IMR-90 (cell line): ENCODE results near the gene AUNIP. TPM values are rescaled to one million over a fixed set of nuclear protein-coding genes. Genes with fewer than 3 reads are reported as not detected.
A peak's percentile ranks its signal among the peaks of the same experiment; 100 is the strongest.

Experiments used
- ATAC-seq: fragments of 200-7000 bp; cut with Tn5 transposase; 2 replicates; pipeline ENCODE4 v1.9.1; 2020; ENCODE audit warnings: low read depth, mild to moderate bottlenecking, moderate library complexity
- BruUV-seq: library from RNA; stranded (reverse); fragments of 400-500 nt; replicated peaks from 2 replicates; lab custom pipeline; 2021; lab: Mats Ljungman, UMichigan
- CTCF ChIA-PET: fragments of 300-600 bp; formaldehyde crosslinking; extraction: SDS; loops from one replicate; lab custom pipeline; 2021; ENCODE audit warnings: antibody characterized with exemption; lab: Yijun Ruan, JAX
- POLR2A ChIA-PET: fragments of 300-600 bp; sonication (Branson Sonifier 250); formaldehyde crosslinking; loops from one replicate; lab custom pipeline; 2022; ENCODE audit warnings: antibody characterized with exemption; ENCODE audit not compliant: unreplicated experiment; lab: Charles Lee
- DNase-seq: peaks from one replicate; pipeline ENCODE4 v3.0.0; 2013
- H2AFZ ChIP-seq: replicated peaks from 2 replicates; pipeline ENCODE3; 2013; ENCODE audit warnings: low read length, mild to moderate bottlenecking; ENCODE audit not compliant: poor library complexity
- H2AK5ac ChIP-seq: 2 replicates; pipeline ENCODE4 v1.6.1; 2013; ENCODE audit warnings: low read depth, low read length, inconsistent platforms
- H2AK9ac ChIP-seq: replicated peaks from 2 replicates; pipeline ENCODE3; 2013; ENCODE audit warnings: mild to moderate bottlenecking, low read depth, low read length, moderate library complexity; ENCODE audit not compliant: poor library complexity
- H2BK120ac ChIP-seq: 2 replicates; pipeline ENCODE4 v1.6.1; 2013; ENCODE audit warnings: low read depth, low read length, inconsistent platforms
- H2BK15ac ChIP-seq: 3 replicates; pipeline ENCODE4 v1.6.1; 2013; ENCODE audit warnings: low read depth, low read length, inconsistent platforms
- H2BK20ac ChIP-seq: 2 replicates; pipeline ENCODE4 v1.6.1; 2013; ENCODE audit warnings: low read depth, mild to moderate bottlenecking, inconsistent platforms, low read length, moderate library complexity
- H2BK5ac ChIP-seq: 2 replicates; pipeline ENCODE4 v1.6.1; 2013; ENCODE audit warnings: mild to moderate bottlenecking, low read depth, low read length, inconsistent platforms; ENCODE audit not compliant: poor library complexity, severe bottlenecking
- H3K14ac ChIP-seq: replicated peaks from 2 replicates; pipeline ENCODE4 v1.6.1; 2013; ENCODE audit warnings: low read depth, low read length, inconsistent platforms
- H3K18ac ChIP-seq: 2 replicates; pipeline ENCODE4 v1.6.1; 2013; ENCODE audit warnings: low read depth, low read length, control low read depth
- H3K23ac ChIP-seq: 2 replicates; pipeline ENCODE4 v1.6.1; 2013; ENCODE audit warnings: low read depth, low read length, inconsistent platforms
- H3K27ac ChIP-seq: 2 replicates; pipeline ENCODE4 v1.5.1; 2013; ENCODE audit warnings: mild to moderate bottlenecking, control low read depth, low read length; ENCODE audit not compliant: insufficient read depth
- H3K27me3 ChIP-seq: 2 replicates; pipeline ENCODE4 v1.6.1; 2013; ENCODE audit warnings: low read length; ENCODE audit not compliant: control insufficient read depth, insufficient read depth
- H3K36me3 ChIP-seq: 2 replicates; pipeline ENCODE4 v1.6.1; 2013; ENCODE audit warnings: low read length, mixed read lengths; ENCODE audit not compliant: control insufficient read depth, insufficient read depth
- H3K4ac ChIP-seq: 2 replicates; pipeline ENCODE4 v1.6.1; 2013; ENCODE audit warnings: low read depth, low read length, inconsistent platforms
- H3K4me1 ChIP-seq: 2 replicates; pipeline ENCODE4 v1.6.1; 2013; ENCODE audit warnings: low read length, mixed read lengths; ENCODE audit not compliant: control insufficient read depth, insufficient read depth
- H3K4me2 ChIP-seq: 2 replicates; pipeline ENCODE4 v1.6.1; 2013; ENCODE audit warnings: low read depth, mild to moderate bottlenecking, control low read depth, low read length, moderate library complexity
- H3K4me3 ChIP-seq: 2 replicates; pipeline ENCODE4 v1.5.1; 2013; ENCODE audit warnings: low read depth, mild to moderate bottlenecking, control low read depth, low read length, moderate library complexity; ENCODE audit not compliant: insufficient read depth
- H3K56ac ChIP-seq: 2 replicates; pipeline ENCODE4 v1.6.1; 2013; ENCODE audit warnings: low read length, inconsistent platforms; ENCODE audit not compliant: insufficient read depth; ENCODE audit errors: extremely low read depth
- H3K79me1 ChIP-seq, 2 experiments: 2 replicates each; pipeline ENCODE4 v1.6.1; 2013; ENCODE audit warnings: low read length in 2 of 2, inconsistent platforms in 1 of 2, low read depth in 1 of 2
- H3K9ac ChIP-seq: 2 replicates; pipeline ENCODE4 v1.6.1; 2013; ENCODE audit warnings: low read depth, low read length, control low read depth
- H3K9me1 ChIP-seq: 2 replicates; pipeline ENCODE4 v1.6.1; 2013; ENCODE audit warnings: low read length, inconsistent platforms; ENCODE audit not compliant: insufficient read depth
- H3K9me3 ChIP-seq: 2 replicates; pipeline ENCODE4 v1.6.1; 2013; ENCODE audit warnings: low read length; ENCODE audit not compliant: control insufficient read depth, insufficient read depth
- H4K20me1 ChIP-seq: 2 replicates; pipeline ENCODE4 v1.6.1; 2013; ENCODE audit warnings: low read length, inconsistent platforms; ENCODE audit not compliant: insufficient read depth
- H4K5ac ChIP-seq: 2 replicates; pipeline ENCODE4 v1.6.1; 2013; ENCODE audit warnings: mild to moderate bottlenecking, low read depth, low read length, control low read depth
- H4K8ac ChIP-seq, 2 experiments: 2 replicates each; pipeline ENCODE4 v1.6.1; 2013; ENCODE audit warnings: low read depth in 2 of 2, low read length in 2 of 2, control low read depth in 1 of 2, inconsistent platforms in 1 of 2
- H4K91ac ChIP-seq: 2 replicates; pipeline ENCODE4 v1.6.1; 2013; ENCODE audit warnings: low read depth, low read length, inconsistent platforms; ENCODE audit not compliant: insufficient read depth
- BHLHE40 ChIP-seq: fragments of 150-350 bp; IDR thresholded peaks from 2 replicates; pipeline ENCODE4 v1.6.1; 2016; ENCODE audit warnings: mild to moderate bottlenecking, low read depth, low read length
- CEBPB ChIP-seq: IDR thresholded peaks from 2 replicates; pipeline ENCODE4 v1.6.1; 2012; ENCODE audit warnings: low read depth, low read length, improper control_type of control experiment
- CHD1 ChIP-seq: IDR thresholded peaks from 2 replicates; pipeline ENCODE4 v1.6.1; 2012; ENCODE audit warnings: low read depth, low read length, improper control_type of control experiment
- CTCF ChIP-seq: conservative IDR thresholded peaks from 2 replicates; pipeline ENCODE4 v1.5.1; 2012; ENCODE audit warnings: mild to moderate bottlenecking, low read depth, low read length, improper control_type of control experiment
- FOS ChIP-seq: fragments of 150-350 bp; IDR thresholded peaks from 2 replicates; pipeline ENCODE4 v1.6.1; 2016; ENCODE audit warnings: low read depth, low read length
- MAZ ChIP-seq: IDR thresholded peaks from 2 replicates; pipeline ENCODE4 v1.6.1; 2012; ENCODE audit warnings: low read depth, mild to moderate bottlenecking, low read length, improper control_type of control experiment, moderate library complexity, borderline replicate concordance
- MXI1 ChIP-seq: IDR thresholded peaks from 2 replicates; pipeline ENCODE4 v1.6.1; 2012; ENCODE audit warnings: low read depth, mild to moderate bottlenecking, low read length, moderate library complexity, borderline replicate concordance
- POLR2A ChIP-seq: IDR thresholded peaks from 2 replicates; pipeline ENCODE4 v1.6.1; 2012; ENCODE audit warnings: mild to moderate bottlenecking, low read depth, low read length
- RFX5 ChIP-seq: IDR thresholded peaks from 2 replicates; pipeline ENCODE4 v1.8.0; 2012; ENCODE audit warnings: low read depth, mild to moderate bottlenecking, low read length, moderate library complexity
- USF2 ChIP-seq: fragments of 150-350 bp; IDR thresholded peaks from 2 replicates; pipeline ENCODE4 v1.6.1; 2017; ENCODE audit warnings: mild to moderate bottlenecking, antibody characterized with exemption, low read length, low read depth
- WGBS, 2 experiments: methylation state at CpG; one replicate each; pipeline versions ENCODE4 v1.1.5 to v1.1.7; 2013; ENCODE audit warnings: missing lambda C conversion rate in 2 of 2; ENCODE audit not compliant: insufficient read length in 1 of 2; ENCODE audit errors: extremely low coverage in 2 of 2; 5-methylcytosine and 5-hydroxymethylcytosine counted together
- dilution Hi-C: fragments of 300-500 bp; cut with HindIII; formaldehyde crosslinking; loops from one replicate; pipeline ENCODE4 v1.14.3; 2018; ENCODE audit warnings: low sequenced_read_pairs; ENCODE audit not compliant: unreplicated experiment
- in situ Hi-C: fragments of 300-500 bp; cut with MboI; formaldehyde crosslinking; loops from 3 replicates; pipeline ENCODE4 v1.14.3; 2019; ENCODE audit warnings: low sequenced_read_pairs, inconsistent platforms, mixed read lengths
- intact Hi-C: fragments of 100-400 bp; cut with micrococcal nuclease; formaldehyde crosslinking; loops from 2 replicates; pipeline ENCODE4 v1.10.0; 2022
- polyA plus RNA-seq, 3 experiments: library from polyadenylated mRNA; depleted of rRNA; stranded (reverse); fragments of >200 nt; gene quantifications; 2 replicates each; pipeline ENCODE4 v1.2.3, GENCODE V29; 2012; ENCODE audit warnings: low replicate concordance in 1 of 3
- total RNA-seq: library from RNA; depleted of rRNA; stranded (reverse); fragments of >200 nt; gene quantifications from 2 replicates; pipeline ENCODE4 v1.2.3, GENCODE V29; 2012

The AUNIP gene
- total and polyA plus RNA-seq, 2 of the 4 experiments (the other 2 are of a cell fraction), result 2.4 to 5.0 TPM

GRCh38 chr1:25906644-25907300 is 47.5 kb upstream of the AUNIP start (continued):
- no peak for TF ChIP-seq CEBPB

- dilution Hi-C loops (no loop called here), intact Hi-C loops (loop anchor here (1.0 kb wide), 1 partner anchor 92 kb away; the partner anchor contains the start of gene PAFAH2)
- peaks cover 13% of the 10 kb centered on the region for H3K9me1 ChIP-seq
Observed at GRCh38 chr1:25905680-25906643, 46.7 kb upstream of the AUNIP start, which contains the start of gene STMN1. Gene STMN1 (minus strand): TSS chr1:25906419. CDS start chr1:25904676, 1,743 bp downstream.

More at GRCh38 chr1:25905680-25906643, 46.7 kb upstream of the AUNIP start, which contains the start of gene STMN1:
- H3K27me3 ChIP-seq, result no peaks in the 10 kb centered on the region
- H3K4me2 ChIP-seq, result peak within 1 kb of the TSS; percentile 98
- H3K23ac ChIP-seq, result peak within 1 kb of the TSS; percentile 27; the same call in 1 of the 2 replicates
- H3K4ac ChIP-seq, result peak within 1 kb of the TSS; percentile 88
- BruUV-seq, result no TSS peak
- ATAC-seq (peak; percentile 81), DNase-seq (peak; percentile 89)
- peak within 1 kb of the TSS; percentile 79 for H4K5ac ChIP-seq
- peak within 1 kb of the TSS; percentile 82 for H2BK120ac ChIP-seq
- peak within 1 kb of the TSS; percentile 62 for H2BK5ac ChIP-seq
- peak within 1 kb of the TSS; percentile 48 for H3K27ac ChIP-seq
- H2AK5ac ChIP-seq, result peak within 1 kb of the TSS; percentile 77
- H3K4me3 ChIP-seq, result peak within 1 kb of the TSS; percentile 71
- H3K36me3 ChIP-seq, result peaks cover 9% of the 10 kb centered on the region
- H3K79me1 ChIP-seq, result peaks cover 11 to 19% of the 10 kb centered on the region in 2 experiments
- peaks cover 10% of the 10 kb centered on the region; the same call in 1 of the 2 replicates for H4K20me1 ChIP-seq
- in situ Hi-C loops, result no loop called here
- H3K9ac ChIP-seq, result peak within 1 kb of the TSS; percentile 80
- H4K91ac ChIP-seq, result peak within 1 kb of the TSS; percentile 66
- peak within 1 kb of the TSS; percentile 62 to 95 for H4K8ac ChIP-seq
- peak within 1 kb of the TSS; percentile 58 for H3K18ac ChIP-seq
- H2AK9ac ChIP-seq, result peak within 1 kb of the TSS; percentile 96
- TF ChIP-seq USF2, result peak; percentile 99
- TF ChIP-seq MXI1, result peak; percentile 66; the same call in 1 of the 2 replicates
- peak; percentile 53; the same call in 1 of the 2 replicates for TF ChIP-seq FOS
- TF ChIP-seq POLR2A, result peak; percentile 95
- TF ChIP-seq RFX5, result no peak
- TF ChIP-seq MAZ, result peak; percentile 74; the same call in 1 of the 2 replicates
- peak; percentile 100 for TF ChIP-seq BHLHE40
- no peak for TF ChIP-seq CTCF
- TF ChIP-seq CHD1, result 0 out of 2 replicates have a peak, but pooled peaks have one; percentile 50
- peak within 1 kb of the TSS; percentile 6; the same call in 1 of the 3 replicates for H2BK15ac ChIP-seq
- ChIA-PET POLR2A (no interaction called here), CTCF (interaction anchor here (2.7 kb wide), 1 partner anchor 10 kb away, joined by 22 read pairs; no protein-coding TSS in a partner anchor)
- WGBS, 2 experiments, result 0% methylated on average over 53 of the region's 102 CpGs; no CpG with 5 or more reads in 1 of the 2 experiments
- H3K56ac ChIP-seq, result peak within 1 kb of the TSS; percentile 65
- H3K4me1 ChIP-seq, result peaks cover 5% of the 10 kb centered on the region
- no peaks in the 10 kb centered on the region for H3K9me3 ChIP-seq
- H2BK20ac ChIP-seq, result peak within 1 kb of the TSS; percentile 62; the same call in 1 of the 2 replicates
- peak within 1 kb of the TSS; percentile 84 for H3K14ac ChIP-seq
- peak within 1 kb of the TSS; percentile 98 for H2AFZ ChIP-seq
